GM18909 (cell line): Measurements from ENCODE around the gene LATS2.
"Not testable (repeated sequence)": the region's sequence is repeated elsewhere in the genome, so short reads cannot be mapped to it uniquely, and the experiment has no call there.

Source experiments
- ATAC-seq: cut with Tn5 transposase; IDR thresholded peaks from one replicate; pipeline ENCODE4 v1.9.1; 2021; ENCODE audit warnings: mild to moderate bottlenecking; ENCODE audit not compliant: unreplicated experiment, poor library complexity

The LATS2 gene

DNA sequence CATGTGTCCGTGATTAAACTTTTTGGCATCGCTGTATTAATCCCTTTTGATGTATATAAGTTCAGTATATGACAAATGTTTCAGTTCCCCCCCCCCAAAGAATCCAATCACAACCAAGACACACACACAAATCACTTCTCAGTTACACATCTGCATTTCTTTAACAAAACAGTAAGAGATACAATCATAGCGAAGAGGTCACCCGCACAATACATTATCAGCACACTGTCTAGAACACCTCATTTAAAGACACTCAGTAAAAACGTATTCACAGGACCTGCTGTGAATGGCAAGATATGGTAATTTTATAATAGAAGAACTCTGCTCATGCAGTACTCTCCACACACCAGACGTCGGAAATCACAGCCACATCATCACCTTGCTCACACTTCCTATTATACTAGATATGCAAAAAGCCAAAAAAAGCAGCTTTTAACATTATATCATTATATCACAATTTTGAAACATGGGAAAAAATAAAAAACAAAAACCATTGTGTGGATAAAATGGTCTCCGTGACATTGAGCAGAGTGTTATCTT is 87.4 kb downstream of the LATS2 start:
- no peak for ATAC-seq

DNA sequence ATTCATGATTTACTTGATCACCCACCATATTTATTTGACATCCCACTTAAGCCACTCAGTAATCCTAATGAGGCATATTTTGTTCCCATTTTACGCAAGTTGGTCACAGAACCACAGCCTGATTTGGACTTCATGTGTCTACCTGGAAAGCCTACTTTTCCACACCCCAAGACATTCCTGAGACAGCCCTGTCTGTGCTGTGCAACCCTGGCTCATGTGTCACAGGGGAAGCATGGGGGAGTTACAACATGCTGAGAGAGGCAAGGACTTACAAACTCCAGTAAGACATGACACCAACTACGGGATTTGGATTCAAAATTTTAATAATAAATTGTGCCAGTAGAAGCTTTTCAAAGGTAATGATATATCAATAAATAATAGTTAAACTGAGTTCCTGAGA is 88.7 kb downstream of the LATS2 start:
- no peak for ATAC-seq

DNA sequence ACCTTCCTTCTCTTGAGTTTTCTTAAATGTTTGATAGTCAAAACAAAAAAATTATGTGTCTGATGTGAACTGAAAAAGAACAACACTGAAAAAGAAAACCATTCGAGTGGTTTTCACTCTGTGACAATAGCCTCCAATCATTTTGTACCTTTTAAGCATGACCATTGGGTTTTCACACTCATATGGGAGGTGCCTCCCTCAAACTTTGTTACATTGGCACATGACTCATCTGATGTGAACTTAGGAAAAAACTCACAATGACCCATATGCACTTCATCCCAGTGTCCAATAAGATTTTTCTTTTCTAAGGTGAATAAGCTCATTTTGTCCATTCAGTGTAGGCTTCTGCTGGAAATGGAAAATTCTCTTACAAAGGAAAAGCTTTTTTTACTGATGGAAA is 92.2 kb downstream of the LATS2 start:
- no peak for ATAC-seq

DNA sequence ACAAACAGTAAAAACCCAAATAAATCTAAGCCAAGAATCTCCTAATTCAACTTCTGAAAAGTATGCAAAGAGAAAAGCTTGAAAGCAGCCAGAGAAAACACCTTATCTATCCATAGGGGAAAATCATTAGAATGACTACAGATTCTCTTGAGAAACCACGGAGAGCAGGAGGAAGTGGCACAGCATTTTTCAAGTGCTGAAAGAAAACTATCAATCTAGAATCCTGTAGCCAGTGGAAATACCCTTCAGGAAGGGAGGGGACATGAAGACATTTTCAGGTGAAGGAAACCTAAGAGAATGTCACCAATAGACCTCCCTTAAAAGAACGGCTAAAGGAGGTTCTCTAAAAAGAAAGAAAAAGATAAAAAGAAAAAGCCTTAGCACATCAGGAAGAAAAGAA is 92.6 kb downstream of the LATS2 start:
- ATAC-seq: no peak

DNA sequence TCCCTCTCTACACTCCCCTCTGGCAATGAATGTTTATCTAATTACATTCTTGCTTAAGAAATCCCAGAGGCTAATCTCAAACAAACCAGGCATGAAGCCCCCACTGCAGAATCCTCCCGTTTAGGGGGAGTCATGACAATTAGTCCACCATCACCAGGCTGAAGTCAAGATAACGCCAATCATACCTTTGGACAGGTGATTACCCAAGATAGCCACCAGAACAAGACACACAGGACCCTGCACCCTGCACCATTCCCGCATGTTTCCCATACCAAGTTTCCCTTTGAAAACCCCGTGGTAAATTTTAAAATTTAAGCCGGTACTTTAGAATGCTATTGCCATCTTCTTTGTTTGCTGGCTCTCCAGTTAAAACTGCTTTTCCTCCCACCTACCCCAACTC is 94.0 kb downstream of the LATS2 start:
- no peak for ATAC-seq

DNA sequence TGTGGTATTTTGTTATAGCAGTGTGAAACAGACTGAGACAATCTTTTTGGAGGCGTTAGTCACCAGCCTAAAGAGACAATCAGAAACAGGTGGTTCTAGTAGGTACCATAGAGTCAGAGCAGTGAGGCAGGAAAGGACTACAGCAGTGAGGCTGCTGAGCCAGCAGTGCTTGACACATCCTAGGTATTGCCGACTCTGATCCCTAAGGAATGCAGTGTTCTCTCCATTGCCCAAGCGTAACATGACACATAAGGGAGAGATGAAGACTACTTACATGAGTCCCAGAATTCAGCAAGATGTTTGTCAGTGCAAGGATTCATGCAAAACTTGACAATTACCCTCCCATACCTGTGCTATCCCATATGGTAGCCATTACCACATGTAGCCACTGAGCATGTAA is 96.5 kb downstream of the LATS2 start:
- no peak for ATAC-seq

DNA sequence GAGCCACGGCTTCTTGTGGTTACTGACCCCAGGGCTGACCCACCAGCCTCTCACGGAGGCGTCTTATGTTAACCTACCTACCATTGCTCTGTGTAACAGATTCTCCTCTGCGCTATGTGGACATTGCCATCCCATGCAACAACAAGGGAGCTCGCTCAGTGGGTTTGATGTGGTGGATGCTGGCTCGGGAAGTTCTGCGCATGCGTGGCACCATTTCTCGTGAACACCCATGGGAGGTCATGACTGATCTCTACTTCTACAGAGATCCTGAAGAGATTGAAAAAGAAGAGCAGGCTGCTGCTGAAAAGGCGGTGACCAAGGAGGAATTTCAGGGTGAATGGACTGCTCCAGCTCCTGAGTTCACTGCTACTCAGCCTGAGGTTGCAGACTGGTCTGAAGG is 99.7 kb downstream of the LATS2 start:
- not testable (repeated sequence) for ATAC-seq

DNA sequence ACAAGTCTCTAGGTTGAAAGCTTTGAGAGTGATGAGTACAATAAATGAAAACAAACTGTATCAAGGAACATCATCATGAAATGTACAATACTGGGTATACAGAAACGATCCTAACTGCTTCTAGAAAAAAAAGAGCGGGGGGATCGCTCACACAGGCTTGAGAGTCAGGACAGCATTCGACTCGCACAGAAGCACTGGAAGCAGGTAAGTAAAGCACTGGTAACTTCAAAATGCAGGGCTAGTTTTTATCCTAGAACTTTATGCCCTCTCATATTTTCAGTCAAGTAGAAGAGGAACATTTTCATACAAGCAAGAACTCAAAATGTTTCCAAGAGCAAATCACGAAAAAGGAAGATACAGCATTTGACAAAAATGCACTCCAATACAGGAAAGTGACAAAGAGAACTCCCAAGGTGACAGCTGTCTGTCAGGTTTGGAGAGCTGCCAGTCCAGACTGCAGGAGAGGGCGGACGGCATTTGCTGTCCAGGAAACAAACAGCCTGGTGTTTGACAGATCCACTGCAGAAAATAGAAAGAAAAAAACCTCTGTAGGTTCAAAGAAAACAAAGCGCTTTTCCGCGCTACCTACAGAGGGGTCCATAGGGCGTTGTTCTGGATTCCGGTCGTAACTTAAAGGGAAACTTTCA is 100.6 kb downstream of the LATS2 start:
- no peak for ATAC-seq

DNA sequence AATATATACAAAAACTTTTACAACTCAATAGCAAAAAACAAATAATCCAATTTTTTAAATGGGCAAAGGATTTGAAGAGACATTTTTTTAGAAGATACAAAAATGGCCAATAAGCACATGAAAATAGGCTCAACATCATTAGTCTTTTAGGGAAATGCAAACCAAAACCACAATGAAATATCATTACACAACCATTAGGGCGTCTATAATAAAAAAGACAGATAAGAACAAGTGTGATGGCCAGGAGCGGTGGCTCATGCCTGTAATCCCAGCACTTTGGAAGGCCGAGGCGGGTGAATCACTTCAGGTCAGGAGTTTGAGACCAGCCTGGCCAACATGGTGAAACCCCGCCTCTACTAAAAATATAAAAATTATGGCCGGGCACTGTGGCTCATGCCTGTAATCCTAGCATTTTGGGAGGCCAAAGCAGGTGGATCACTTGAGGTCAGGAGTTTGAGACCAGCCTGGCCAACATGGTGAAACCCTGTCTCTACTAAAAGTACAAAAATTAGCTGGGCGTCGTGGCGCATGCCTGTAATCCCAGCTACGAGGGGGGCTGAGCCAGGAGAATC is 104.3 kb downstream of the LATS2 start:
- ATAC-seq: not testable (repeated sequence)

DNA sequence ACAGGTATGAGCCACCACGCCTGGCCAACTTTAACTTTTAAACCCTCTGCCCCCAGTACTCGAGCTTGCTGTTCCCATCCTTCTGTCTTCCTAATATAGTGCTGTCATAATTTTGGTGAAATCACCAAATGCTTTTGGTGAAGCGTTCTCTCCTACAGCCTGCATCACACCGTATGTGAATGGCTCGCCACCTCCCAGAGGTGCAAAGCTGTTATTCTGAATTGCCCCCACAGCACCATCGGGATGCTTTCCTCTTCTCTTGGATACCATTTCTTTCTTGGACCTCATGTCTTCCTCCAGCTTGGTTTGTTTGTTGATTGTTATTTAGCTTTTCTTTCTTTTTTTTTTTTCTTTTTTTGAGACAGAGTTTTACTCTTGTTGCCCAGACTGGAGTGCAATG is 105.9 kb downstream of the LATS2 start:
- ATAC-seq: no peak

DNA sequence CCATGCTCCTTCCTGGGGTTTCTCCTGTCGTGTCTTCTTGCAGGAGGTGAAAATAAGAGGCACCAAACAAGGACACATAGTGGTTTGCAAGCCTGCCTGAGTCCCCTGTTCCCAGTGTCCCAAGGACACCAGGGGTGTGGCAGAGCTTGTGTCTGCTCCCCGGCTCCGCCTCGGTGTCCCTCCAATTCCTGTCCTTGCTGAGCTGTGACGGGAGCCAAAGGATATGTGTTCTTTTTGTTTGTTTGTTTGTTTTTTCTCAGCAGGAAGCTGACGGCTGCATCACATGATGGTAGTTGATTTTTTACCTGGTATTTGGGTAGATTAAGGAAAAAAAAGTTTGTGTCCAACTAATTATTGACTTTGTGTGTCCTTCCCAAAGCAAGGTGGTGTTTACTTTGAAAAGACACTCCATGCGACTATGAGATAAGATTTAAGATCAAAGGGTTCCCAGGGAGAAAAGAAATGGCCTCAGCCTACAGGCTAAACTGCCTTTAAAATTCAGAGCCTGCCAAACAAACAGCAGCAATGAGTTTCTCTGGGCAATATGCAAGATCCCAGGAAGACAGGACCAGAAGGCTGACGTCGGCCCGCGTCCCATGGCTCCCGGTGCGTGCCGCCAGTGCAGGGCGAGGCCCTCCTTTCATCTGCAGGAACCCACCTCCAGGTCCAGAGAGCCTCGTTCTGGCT is 108.0 kb downstream of the LATS2 start:
- ATAC-seq: no peak

DNA sequence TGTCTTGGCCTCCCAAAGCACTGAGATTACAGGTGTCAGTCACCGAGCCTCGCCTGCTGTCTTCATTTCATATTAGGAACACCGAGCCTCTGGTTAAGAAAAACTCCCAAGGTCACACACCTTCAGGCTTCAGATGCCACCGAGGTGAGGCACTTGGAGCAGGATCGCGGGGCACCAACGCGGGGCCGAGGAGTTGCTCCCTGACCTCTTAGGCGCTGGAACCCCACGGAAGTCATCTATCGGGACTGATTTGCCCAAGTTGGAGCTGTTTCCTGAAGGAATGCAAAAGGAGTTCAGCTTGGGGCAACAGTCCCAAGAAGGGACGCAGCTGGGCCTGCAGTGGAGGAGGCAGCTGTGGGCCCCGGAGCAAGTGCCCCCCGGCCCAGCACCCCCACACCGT is 108.5 kb downstream of the LATS2 start:
- no peak for ATAC-seq

DNA sequence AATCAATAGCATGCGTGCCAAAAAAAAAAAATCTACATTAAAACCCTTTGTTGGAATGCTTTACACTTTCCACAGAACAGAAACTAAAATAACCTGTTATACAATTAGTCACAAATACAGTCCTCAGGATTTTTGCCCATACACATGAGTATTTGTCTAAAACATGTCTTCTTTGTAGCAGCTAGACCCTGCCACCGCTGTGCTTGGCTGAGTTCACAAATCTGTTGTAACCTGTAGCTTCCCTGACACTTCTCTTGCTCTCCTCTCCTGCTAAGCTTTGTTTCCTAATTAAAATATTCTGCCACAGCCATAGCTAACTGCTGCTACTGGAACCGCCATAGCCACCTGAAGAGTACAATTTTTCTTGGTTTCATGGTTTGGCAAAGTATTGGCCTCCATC is 113.4 kb downstream of the LATS2 start:
- not testable (repeated sequence) for ATAC-seq

DNA sequence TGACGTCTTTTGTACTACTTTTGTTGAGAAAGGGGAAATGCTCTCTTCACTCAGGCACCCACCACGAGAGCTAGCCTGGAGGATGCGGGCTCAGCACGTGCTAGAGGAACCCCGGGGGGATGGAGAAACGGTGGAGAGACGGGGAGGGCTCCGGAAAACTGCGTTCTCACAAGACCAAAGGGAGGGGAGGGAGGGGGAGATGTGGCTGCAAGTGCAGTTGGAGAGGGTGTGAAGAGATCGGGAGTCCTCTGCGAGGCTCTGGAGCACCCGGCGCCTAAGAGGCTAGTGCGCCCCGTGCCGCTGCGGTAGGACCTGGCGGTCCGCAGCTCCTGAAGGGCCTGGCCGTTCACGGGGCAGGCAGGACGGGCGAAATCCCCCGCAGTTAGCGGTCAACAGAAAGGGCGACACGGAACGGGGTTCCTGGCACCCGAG is 115.4 kb downstream of the LATS2 start:
- no peak for ATAC-seq

DNA sequence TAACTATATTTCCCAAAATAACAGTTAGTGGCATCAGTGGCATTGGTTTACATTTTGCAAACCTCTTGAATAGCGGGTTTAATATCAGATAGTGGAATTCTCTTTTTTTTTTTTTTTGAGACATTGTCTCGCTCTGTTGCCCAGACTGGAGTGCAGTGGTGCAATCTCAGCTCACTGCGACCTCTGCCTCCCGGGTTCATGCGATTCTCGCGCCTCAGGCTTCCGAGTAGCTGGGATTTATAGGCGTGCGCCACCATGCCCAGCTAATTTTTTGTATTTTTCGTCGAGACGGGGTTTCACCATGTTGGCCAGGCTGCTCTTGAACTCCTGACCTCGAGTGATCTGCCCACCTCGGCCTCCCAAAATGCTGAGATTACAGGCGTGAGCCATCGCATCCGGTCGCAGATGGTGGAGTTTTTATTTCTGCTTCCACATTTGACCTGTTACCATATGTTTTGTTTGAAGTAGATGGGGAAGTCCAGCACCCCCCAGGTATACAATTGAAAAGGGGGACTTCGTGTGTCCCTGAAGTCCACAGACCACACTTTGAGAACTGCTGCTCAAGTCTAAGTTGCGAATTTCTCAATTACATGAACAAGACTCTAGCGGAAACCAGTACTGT is 118.3 kb downstream of the LATS2 start:
- no peak for ATAC-seq

DNA sequence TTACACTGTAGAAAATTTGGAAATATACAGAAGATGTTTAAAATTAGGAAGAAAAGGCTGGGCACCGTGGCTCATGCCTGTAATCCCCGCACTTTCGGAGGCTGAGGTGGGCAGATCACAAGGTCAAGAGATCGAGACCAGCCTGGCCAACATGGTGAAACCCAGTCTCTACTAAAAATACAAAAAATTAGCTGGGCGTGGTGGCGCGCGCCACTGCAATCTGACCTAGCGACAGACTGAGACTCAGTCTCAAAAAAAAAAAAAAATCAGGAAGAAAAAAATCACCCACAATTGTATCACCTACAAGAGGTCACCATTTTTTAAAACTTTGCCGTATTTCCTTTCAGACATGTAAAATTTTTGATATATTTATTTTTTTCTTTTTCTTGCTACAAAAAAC is 120.9 kb downstream of the LATS2 start:
- ATAC-seq: not testable (repeated sequence)

DNA sequence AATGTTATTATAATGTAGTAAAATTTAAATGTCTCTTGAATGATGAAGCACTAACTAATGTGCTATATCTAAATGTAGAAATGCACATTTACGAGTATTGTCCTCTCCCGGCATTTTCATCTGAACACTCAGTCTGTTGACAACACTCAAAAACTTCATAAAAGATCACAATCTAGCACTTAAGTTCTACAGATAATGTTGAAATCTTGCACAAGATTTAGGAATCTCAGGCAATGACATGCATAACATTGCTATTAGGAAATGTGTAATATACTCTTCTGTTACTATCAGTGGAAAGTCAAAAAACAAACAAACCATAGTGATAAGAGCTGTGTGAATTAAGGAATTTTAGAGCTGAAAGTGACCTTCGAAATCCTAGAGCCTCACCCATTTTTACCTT is 121.3 kb downstream of the LATS2 start:
- no peak for ATAC-seq

DNA sequence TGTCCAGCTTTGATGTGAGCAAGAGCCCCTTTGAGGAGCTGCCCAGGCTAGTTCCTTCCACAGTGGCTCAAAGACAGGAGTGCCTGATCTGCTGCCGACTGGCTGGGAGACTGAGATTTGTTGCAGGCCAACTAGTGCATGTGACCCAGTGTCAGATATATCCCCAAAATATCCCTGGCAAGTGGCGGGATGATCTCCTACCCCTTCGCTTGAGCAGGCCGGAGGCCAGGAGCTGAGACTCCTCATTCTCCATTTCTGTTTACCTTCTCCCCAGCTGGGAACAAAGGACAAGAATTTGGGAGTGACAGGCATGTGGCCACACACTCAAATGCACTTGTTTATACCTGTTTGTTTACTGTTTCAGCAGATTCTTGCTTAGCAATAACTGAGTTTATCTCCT is 121.7 kb downstream of the LATS2 start:
- no peak for ATAC-seq

DNA sequence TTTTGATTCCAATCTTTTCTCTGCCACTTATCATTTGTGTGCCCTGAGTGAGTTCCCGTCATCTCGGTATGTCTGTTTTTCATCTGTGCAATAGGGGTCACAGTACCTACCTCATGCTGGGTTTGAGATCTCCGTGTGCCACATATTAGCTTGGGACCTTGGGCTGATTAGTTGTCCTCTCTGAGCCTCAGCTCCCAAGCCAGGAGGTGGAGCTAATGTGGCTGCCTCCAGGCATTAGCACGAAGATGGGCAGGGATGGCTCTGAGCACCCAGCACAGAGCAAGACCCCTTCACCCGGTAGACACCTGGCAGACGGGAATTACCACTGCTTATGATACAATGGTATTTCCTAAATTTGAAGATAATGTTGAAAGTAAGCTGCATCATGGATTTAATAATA is 123.1 kb downstream of the LATS2 start:
- ATAC-seq: no peak

DNA sequence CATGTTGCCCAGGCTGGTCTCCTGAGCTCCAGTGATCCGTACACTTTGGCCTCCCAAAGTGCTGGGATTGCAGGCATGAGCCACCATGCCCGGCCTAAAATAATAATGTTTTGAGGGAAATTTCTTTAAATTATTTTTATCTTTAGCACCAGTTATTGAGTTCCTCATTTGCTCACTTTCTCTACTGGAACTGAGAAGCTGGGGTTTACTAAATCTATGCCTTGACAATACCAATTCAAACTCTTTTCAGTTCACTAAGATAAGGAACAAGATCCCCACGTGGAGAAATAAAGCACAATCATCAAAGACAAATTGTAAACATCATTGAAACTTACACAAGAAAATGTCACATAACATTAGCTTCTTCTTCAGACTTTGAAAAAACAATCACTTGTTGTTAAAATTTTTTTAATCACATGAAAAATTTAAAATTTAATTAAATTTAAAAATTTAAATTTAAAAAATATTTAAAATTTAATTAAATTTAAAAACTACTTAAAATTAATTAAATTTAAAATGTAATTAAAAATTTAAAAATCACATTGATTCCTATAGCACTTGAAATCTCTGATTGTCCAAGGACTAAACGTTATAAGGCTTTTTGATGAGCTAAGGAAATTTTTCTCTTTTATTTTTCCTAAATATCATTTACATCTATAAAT is 133.7 kb downstream of the LATS2 start:
- ATAC-seq: no peak

DNA sequence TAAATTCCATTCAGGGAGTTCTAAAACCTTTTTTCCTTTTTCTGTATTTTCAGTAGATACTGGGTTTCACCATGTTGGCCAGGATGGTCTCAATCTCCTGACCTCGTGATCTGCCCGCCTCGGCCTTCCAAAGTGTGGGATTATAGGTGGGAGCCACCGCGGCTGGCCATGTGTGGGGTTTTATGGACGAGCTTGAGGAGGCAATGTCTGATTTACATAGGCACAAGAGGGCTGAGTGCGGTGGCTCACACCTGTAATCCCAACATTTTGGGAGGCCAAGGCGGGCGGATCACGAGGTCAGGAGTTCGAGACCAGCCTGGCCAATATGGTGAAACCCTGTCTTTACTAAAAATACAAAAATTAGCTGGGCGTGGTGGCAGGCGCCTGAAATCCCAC is 136.0 kb downstream of the LATS2 start:
- not testable (repeated sequence) for ATAC-seq
